HG03064 (cell line): Measurements from ENCODE around the gene OR2T35.
"Not testable (repeated sequence)": the region's sequence is repeated elsewhere in the genome, so short reads cannot be mapped to it uniquely, and the experiment has no call there.

ENCODE experiments used
- ATAC-seq: cut with Tn5 transposase; IDR thresholded peaks from one replicate; pipeline ENCODE4 v1.9.1; 2021; ENCODE audit warnings: low read depth; ENCODE audit not compliant: unreplicated experiment

The OR2T35 gene, protein sequence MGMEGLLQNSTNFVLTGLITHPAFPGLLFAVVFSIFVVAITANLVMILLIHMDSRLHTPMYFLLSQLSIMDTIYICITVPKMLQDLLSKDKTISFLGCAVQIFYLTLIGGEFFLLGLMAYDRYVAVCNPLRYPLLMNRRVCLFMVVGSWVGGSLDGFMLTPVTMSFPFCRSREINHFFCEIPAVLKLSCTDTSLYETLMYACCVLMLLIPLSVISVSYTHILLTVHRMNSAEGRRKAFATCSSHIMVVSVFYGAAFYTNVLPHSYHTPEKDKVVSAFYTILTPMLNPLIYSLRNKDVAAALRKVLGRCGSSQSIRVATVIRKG

GRCh38 chr1:248645178-248645577 is at the start of gene OR2T35:
Gene OR2T35 (minus strand): TSS chr1:248645278. CDS start chr1:248639258, 6,020 bp downstream.
- not testable (repeated sequence) for ATAC-seq

DNA sequence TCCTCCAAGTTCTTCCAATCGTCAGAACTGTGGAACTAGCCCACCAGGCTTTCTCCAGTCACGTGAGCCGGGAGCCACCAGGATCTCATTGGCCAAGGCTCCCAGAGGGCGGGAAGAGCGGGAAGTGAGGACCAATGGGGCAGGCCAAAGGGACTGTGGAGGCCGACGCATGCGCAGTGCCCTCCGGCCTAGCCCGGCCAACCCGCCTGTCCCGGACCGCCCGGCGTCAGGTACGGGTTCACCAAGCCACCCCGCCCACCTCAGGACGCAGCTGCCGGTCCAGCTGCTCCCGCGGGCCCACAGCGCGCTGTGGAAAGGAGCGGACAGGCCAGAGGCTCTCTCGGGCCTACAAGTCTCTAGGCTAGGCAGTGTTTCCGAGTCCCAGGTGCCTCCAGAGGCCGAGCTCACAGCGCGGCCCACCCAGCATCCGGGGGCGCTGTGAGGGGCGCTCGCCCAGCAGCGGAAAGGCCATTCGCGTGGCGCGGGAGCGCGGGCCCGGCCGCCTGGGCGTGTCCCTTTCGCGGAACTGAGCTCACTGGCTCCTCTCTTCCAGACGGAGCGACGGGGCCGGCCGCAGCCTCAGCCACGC is 46.6 kb upstream of the OR2T35 start:
- no peak for ATAC-seq

GRCh38 chr1:248688527-248689298 is 43.6 kb upstream of the OR2T35 start:
- peak; percentile 72 for ATAC-seq

DNA sequence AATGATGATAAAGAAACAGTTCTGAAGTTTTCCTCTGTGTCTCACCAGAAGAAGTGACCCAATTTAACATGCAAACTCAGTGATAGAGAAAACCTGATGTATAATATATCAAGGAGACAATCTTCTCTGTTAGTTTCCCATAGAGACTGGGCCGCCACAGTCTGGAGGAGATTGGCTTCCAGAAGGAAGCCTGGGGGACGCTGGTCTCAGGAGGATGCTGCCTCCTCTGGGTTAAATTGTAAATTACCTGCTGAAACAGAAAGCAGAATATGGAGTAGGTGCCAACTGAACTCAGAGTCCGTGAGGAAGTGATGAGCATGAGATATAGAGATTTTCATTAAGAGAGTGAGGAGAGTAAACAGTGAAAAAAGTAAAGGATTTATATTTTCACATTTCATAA is 41.7 kb upstream of the OR2T35 start:
- peak; percentile 69 for ATAC-seq

- ATAC-seq: no peak
These were observed 36.6 kb upstream of the OR2T35 start for GRCh38 chr1:248681651-248682050.

DNA sequence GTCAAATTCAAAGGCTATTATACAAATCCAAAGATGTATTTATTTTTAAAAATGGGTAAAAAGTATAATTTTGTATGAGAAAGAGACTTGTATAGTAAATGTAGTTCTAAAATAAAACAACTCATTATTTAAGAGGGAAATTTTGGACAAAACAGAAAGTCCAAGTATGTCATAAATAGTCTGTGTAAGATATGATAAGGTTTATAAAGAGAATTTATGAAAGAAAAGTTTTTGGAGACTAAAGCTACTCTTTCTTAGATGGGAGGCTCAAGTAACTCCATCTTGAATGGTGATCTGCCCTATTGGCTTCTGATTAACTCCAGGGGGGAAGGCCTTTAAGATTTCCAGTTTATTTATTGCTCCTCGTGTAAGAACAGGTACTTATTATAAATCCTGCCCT is 24.9 kb upstream of the OR2T35 start:
- no peak for ATAC-seq

DNA sequence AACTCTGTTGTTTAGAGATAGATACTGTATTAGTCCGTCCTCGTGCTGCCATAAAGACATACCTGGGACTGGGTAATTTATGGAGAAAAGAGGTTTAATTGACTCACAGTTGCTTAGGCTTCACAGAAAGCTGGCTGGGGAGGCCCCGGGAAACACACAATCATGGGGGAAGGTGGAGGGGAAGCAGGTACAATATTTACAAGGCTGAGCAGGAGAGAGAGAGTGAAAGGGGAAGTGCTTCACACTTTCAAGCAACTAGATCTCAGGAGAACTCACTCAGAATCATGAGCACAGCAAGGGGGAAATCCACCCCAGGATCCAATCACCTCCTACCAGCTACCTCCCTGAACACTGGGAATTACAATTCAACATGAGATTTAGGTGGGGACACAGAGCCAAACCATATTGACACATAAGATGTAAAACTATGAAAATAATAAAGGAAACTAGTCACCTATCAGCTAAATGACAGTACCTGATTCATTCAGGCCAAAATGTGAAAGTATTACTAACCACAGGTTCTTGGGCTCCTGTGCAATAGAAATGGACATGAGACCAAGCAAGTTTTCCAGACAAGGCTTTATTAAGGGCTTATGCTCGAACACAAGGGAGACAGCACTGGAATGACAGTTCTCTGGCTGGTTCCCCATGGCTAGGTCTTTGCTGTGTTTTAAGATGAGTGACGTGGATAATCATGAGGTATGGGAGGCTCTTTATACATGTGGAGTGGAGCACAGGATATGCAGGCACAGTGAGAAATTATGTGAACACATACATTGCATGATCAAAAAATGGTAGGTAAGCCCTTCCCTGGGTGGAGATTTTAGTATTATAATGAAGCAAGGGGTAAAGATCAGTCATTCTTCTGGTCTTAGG is 18.6 kb upstream of the OR2T35 start:
- peak; percentile 98 for ATAC-seq

DNA sequence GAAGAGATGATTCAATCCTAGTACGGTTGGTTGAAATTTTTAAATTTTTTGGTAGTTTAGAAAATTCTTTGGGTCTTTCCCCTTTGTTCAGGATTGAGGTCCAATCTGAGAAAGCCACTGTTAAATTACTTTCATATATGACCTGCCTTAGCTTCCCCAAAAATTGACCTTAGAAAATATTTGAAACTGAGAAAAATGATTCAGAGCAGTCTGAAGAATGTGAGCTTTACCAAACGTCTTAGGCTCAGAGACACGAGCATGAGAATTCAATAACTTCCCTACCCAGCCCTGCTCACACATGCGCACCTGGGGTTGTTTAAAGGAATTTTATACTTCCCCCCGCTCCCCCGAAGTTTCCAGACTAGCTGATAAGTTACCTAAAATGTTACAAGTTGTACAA is 11.7 kb upstream of the OR2T35 start:
- peak; percentile 61 for ATAC-seq

DNA sequence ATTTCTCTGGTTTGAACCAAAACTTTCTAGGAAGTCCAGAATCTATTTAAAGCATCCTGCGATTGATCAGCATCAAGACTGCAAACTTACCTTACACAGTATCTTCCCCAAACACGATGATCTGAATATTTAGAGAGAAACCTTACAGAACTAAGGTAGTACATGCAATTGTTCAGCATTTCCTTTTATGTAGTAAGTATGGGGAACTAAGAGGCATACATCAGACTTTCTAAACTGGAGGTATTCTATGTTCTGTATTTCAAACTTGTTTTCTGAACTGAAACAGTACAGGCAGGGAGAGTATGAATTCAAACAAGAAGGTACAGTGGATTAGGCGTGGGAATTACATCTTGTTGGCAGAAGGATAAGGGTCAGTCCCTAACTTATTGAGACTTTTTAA is 10.3 kb upstream of the OR2T35 start, which contains the start of gene OR2T27:
TSS of gene OR2T27 (minus strand) at position 175 of the 400 bp plus-strand sequence. CDS start 4,644 bp downstream, outside the sequence.
- ATAC-seq: not testable (repeated sequence)

DNA sequence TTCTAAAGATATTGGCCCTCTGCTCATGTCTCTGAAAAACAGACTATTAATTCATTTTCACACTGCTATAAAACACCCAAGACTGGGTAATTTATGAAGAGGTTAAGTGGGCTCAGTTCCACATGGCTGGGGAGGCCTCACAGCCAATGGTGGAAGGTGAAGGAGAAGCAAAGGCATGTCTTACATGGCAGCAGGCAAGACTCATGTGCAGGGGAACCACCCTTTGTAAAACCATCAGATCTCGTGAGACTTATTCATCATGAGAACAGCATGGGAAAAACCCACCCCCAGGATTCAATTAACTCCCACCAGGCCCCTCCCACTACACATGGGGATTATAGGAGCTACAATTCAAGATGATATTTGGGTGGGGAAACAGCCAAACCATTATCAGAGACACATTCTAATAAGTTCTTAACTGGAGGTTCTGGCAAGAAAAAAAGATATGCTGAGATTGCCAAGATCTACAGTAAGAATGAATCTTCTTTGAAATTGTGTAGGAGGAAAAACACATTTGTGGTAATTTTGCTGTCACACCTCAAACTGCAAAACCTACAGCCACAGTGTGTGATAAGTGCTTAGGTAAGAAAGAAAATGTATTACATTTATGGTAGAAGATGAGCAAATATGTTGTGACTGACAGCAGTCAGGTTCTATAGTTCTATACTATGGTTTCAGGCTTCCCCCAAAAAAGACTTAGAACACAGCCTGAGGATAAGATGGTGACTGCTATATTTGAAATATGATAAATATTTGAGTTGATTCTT is 3.9 kb upstream of the OR2T35 start:
- ATAC-seq: not testable (repeated sequence)

DNA sequence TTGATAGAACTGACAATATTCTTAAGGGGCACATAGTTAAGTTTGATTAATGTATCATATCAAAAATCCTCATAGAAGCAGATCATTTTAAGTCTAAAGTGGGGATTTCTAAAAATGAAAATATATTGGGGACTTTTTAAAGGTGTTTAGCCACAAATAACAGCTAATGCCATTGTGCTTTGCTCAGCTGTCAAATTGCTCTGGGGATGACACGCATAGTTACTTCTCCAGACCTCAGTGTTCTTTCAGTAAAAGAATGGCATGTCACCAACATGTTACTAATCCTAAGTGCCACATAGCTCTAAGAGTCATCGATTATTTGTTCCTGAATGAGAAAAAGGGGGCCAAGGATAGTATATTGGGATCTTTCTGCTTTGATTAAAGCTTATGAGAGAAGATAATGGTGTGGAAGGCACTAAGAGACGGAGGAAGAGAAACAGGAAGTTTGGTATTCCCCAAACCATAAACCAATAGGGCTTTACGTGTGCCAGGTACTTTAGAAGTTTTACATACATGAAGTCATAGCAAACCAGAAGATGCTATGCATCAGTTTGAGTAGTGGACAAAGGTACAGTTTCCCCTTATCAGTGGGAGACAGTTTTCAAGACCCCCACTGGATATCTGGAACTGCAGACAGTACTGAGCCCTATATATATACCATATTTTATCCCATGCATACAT is 2.0 kb downstream of the OR2T35 start:
- peak; percentile 45 for ATAC-seq

- peak; percentile 13 for ATAC-seq
These were observed 3.5 kb downstream of the OR2T35 start for GRCh38 chr1:248641583-248641982.

- ATAC-seq: peak; percentile 53
These were observed 4.2 kb downstream of the OR2T35 start for GRCh38 chr1:248640906-248641305.

GRCh38 chr1:248639652-248640051 is 5.4 kb downstream of the OR2T35 start:
- ATAC-seq: peak; percentile 26

- not testable (repeated sequence) for ATAC-seq
These were observed 8.5 kb downstream of the OR2T35 start for GRCh38 chr1:248636612-248637011.

GRCh38 chr1:248634991-248635390 is 10.1 kb downstream of the OR2T35 start, which contains the start of gene OR2T11:
Gene OR2T11 (minus strand): TSS chr1:248635091. CDS start chr1:248627128, 7,963 bp downstream.
- not testable (repeated sequence) for ATAC-seq

- ATAC-seq: no peak
These were observed 13.6 kb downstream of the OR2T35 start for GRCh38 chr1:248631354-248632008.

GRCh38 chr1:248630551-248630950 is 14.5 kb downstream of the OR2T35 start:
- no peak for ATAC-seq
